Midbrain (tissue), 1 donor: Measurements from ENCODE around the gene CST1.
"Not testable (repeated sequence)": the region's sequence is repeated elsewhere in the genome, so short reads cannot be mapped to it uniquely, and the experiment has no call there.

Experiments used
- DNase-seq: peaks from one replicate; lab custom pipeline; 2025; lab: John Stamatoyannopoulos, UW

CST1 gene, protein sequence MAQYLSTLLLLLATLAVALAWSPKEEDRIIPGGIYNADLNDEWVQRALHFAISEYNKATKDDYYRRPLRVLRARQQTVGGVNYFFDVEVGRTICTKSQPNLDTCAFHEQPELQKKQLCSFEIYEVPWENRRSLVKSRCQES

DNA sequence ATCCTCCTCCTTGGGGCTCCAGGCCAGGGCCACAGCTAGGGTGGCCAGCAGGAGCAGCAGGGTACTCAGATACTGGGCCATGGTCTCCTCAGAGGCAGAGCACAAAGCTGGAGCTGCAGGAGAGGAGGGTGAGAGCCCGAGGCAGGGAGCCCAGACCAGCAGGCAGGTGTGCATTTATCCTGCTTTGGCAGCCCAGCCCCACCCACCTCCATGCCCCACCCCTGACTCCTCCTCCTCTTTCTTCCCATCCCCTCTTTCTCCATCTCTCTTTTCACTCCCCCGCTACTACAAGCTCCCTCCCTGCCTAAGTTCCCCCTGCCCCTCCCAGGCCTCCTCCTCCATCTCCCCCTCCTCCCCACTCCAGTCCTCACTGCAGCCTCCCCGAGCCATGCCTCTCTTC, at the start of gene CST1:
Gene CST1 (minus strand): TSS at position 150 of the 400 bp plus-strand sequence. CDS start 69 bp downstream, at position 81.
- not testable (repeated sequence) for DNase-seq

DNA sequence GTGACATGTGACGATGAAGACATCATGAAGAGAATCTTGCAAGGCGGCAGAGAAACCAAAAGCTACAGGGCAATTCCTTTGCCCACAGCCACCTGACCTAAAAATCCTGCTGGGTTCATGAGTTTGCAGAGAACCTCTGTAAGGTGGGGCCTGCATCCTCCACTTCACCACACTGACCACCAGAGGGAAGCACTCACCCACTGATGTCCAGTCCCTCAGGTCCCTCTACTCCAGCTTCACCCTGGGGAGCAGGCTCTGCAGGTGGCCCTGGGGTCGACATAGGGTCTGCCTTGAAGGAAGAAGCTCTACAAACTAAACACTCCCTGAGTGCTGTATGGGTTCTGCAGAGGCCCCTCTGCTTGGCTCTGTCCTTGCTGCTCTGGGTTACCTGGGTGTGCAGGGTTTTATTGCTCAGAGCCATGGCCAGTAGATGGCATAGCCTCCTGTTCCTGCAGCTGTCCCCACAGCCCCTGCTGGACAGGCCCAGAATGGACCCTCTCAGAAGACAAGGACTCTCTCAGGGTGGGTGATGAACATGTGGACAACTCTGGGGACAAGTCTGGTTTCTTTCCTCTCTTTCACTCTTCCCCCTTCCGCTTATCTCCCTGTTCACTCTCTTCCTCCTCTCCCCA, 48.6 kb upstream of the CST1 start:
- DNase-seq, result not testable (repeated sequence)

DNA sequence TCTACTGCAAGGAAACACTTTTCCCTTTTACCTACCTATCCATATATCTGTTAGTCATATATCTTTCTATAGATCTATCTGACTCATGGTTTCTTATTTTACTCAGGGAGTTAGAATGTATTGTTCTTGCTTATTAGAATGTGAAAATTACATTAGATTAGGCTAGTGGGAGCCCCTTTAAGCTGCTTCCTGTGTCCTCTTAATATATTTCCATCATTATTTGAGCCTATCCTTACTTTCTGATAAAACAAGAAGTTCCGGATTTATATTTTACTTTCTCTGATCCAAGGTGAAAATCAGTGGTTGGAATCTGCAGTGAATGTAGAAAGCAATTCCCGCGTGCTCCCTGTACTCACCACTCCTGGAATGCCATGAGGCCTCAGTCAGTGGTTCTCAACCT, 44.8 kb upstream of the CST1 start:
- DNase-seq, result no peak

DNA sequence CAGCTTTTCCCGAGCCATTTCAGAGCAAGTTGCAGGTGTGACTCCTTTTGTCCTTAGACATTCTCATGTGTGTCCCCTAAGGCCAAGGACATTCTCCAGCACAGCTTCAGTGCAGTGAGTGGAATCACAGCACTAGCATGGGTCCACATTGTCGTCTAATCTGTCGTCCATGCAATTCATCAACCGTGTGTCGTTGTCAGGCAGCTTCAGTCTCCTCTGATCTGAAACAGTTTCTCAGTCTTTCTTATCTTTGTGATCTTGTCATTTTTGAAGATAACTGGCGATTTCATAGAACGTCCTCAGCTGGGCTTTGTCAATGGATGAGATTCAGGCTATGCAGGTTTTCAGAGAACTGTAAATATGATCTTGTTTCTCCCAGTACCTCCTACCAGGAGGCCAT, 44.1 kb upstream of the CST1 start:
- no peak for DNase-seq

DNA sequence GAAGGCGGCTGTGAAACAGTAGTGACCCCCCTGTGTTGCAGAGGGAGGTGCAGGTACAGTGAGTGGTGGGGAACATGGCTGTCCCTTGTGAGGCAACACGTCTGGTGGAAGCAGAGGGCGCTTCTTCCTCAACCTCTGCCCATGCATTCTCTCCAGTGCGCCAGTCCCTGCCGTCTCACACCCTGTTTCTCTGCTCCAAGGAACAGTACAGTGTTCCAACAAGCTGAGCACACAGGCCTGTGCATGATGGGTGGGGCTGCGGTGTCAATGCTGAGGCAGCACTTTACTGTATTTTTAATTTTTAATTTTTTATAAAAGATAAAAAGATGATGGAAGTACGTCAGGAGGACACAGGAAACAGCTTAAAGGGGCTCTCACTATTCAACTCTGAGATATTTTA, 43.3 kb upstream of the CST1 start:
- DNase-seq, result no peak

DNA sequence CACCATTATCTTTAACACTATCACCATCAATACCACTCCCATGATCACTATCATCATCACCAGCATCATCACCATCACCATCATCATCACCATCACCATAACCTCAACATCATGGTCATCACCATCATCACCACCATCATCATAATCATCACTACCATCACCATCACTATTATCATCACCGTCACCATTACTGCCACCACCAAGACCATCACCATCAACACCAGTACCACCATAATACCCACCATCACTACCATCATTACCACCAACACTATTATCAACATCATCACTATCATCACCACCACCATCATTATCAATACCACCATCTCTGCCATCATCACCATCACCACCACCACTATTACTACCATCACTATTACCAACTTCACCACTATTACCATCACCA, 32.7 kb upstream of the CST1 start:
- no peak for DNase-seq

DNA sequence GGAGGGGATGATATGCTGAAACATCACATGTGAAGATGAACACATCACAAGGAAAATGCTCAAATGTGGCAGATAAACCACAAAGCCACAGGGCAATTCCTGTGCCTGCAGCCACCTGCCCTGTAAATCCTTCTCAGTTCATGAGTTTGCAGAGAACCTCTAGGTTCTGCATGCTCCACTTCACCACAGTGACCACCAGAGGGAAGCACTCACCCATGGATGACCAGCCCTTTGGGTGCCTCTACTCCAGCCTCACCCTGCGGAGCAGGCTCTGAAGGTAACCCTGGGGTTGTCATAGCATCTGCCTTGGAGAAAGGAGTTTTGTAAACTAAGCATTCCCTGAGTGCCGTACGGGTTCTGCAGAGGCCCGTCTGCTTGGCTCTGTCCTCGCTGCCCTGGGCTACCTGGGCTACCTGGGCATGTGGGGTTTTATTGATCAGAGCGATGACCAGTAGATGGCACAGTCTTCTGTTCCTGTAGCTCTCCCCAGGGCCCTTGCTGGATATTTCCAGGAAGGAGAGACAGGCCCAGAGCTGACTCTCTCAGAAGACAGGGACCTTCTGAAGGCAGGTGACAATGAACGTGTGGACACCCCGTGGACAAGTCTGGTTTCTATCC, 31.7 kb upstream of the CST1 start:
- peak; percentile 2 for DNase-seq

DNA sequence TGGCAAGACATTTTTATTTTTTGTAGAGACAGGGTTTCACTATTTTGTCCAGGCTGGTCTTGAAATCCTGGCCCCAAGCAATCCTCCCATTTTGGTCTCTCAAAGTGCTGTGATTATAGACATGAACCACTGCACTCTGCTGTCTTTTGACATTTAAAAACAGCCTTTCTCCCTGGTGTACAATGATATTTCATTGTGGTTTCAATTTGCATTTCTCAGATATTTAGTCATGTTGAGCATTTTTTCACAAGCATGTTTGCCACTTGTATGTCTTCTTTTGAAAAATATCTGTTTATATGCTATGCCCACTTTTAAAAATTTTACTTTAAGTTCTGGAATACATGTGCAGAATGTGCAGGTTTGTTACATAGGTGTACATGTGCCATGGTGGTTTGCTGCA, 27.9 kb upstream of the CST1 start:
- not testable (repeated sequence) for DNase-seq

DNA sequence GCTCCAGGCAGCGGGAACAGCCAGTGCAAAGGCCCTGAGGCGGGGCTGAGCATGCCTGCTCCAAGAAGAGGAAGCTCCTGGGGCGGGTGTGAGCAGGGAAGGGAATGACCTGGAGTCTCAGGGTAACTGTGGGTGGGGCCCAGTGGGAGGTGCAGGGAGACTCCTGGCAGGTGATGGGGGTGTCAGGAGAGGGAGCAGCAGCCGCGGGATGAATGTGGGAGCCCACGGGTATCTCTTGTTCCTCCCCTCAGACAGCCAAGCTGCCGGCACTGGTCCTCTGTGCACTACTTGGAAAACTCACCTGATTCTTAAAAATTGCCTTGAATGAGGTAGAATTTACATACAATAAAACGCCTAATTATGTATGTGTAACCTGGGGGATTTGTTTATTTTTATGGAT, 26.6 kb upstream of the CST1 start:
- not testable (repeated sequence) for DNase-seq

DNA sequence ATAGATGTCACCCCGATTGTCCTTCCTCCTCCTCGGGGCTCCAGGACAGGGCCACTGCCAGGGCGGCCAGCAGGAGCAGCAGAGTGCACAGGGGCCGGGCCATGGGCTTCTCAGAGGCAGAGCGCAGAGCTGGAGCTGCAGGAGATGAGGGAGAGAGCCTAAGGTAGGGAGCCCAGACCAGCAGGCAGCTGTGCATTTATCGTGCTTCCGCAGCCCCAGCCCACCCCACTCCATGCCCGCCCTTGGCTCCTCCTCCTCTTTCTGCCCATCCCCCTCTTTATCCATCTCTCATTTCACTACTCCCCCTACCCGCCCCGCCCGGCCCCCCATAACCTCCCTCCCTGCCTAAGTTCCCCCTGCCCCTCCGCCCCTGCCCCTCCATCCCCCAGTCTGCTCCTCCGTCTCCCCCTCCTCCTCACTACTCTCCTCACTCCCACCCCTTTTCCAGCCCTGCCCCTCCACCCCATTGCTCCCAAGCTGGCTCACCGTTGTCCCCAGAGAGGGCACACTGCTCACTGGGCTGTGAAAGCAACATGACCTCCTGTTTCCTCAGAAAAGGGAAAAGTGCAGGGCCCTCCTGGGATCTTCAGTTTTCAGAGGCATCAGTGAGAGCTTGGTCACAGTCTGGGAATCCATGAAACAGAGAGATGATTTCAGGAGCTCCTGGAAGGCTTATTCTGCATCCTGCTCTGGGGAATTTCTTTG, 25.5 kb upstream of the CST1 start:
- DNase-seq, result no peak

DNA sequence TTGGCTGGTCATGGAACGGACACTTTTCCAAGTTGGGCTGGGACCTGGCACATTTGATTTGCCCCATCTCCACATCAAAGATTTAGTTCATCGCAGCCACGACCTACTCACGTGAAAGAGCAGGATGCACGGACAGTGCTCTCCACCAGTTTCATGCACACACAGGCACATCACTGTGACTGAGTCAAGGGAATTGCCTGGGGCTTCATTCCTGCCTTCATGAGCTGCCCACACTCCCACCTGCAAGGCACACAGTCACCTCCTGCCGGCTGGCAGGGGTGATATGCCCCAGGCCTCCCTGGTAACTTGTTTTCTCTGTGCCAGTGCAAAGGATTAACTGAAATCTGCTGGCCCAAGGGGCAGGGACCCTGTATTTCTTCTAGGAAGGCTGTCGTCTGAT, 23.3 kb upstream of the CST1 start:
- no peak for DNase-seq

DNA sequence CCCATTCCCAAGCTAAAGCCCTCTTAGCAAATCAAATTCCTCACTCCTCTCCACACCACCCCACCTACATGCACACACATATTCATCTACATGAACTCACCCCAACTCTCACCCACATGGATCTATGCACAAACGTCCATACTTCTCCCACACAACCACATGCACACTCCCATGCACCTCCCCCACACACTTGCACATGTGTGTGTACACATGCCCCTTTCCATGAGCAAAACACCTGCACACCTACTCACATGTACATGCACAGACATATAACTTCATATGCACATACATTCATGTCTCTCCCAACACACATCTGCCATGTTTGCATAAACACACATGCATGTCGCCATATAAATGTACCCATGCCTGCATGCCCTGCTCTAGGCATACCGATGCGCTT, 22.8 kb upstream of the CST1 start:
- no peak for DNase-seq

DNA sequence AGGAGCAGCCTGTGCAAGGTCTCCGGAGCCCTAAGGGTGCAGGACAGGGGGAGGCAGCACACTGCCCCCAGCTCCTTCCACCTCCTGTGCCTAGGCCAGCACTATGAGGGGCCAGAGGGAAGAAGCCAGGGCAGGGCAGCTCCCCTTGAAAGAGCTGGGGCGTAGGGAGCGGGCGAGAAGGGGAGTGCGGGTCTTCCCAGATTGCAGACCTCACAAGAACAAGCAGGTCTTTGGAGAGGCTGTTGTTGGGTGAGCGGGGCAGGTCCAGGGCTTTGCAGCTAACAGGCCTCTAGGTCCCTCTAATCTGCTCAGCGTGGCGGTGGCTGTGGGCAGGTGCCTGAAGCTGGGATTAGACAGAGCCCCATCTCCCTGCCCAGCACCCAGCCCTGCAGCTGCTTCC, 22.4 kb upstream of the CST1 start:
- no peak for DNase-seq

DNA sequence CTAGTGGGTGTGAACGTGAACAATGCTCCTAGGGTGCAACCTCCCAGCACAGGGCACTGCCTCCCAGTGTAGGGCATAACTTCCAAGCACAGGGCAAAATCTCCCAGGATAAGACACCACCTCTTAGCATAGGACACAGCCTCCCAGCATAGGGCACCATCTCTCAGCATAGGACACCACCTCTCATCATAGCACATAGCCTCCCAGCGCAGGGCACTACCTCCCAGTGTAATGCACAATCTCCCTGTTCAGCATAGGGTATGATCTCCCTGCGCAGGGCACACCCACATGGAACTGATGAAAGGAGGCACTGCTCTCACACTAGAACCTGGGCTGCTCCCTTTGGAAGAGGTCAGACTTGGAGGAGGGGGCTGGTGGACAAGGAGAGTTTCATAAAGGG, 21.3 kb upstream of the CST1 start:
- no peak for DNase-seq

DNA sequence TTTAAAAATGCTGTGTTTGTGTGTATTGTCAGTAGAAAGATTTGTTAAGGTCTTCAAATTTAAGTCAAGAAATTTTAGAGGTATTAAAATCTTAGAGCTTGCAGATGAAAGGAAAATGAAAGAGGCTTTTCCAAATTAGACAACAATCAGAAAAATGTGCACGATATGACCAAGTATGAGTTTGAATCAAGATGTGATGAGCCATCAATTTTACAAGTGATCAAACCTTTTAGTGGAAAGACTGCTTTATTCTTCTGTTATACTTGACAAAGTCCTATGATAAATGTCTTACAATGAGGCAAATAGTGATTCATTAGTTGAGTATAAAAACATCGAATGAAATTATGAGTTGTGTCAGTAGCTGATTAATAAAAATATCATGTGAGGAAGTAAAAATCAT, 19.6 kb upstream of the CST1 start:
- no peak for DNase-seq

DNA sequence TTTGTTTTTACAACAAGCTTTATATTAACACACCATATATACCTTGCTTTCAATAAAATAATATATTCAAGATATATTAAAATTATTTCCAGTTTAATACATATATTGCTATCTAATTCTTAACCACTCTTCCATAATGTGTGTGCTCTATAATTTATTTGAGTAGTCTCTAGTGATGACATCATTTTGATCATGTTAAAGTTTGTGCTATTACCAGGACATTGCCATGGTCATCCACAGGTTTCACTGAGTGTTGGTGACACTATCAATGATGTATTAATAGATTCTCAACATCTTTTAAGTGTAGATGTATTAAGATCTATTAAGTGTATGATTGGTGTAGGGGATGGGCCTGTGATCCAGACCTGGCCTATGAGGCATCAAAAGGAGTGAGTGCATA, 17.8 kb upstream of the CST1 start:
- not testable (repeated sequence) for DNase-seq

DNA sequence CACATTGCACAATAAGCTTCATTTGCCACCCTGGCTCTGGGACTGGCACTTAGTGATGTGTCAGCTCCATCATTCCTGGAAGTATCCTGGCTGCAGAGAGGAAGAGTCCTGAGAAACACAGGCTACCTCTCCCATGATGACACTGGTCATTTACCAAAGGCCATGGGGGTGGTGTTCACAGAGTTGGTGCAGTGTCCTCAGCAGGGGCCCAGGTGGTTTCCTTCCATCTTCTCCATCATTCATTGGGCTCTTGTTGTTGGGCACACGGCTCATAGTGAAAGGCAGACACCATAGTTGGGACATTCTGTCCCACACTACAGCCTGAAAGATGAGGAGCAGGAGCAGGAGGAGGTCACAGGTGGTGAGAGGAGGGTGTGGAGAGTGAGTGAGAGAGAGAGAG, 15.8 kb upstream of the CST1 start:
- DNase-seq, result no peak

DNA sequence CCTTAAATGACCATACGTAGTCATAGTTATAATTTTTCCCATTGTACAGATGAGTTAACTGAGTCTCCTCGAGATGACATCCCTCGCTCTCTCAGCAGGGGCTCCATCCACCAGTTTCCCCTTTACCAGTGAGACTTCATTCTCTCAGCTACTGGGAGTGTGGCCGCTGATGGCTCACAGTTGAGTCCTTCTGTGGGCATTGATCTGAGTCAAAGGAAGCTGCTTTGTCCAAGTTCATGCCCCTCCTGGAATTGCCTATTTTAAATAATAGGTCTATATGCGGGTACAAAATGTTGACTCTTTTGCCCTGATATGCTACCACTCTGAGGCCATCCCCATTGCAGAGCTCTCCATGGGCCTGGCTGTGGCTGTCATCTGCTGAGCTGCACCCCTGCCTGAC, 14.8 kb upstream of the CST1 start:
- no peak for DNase-seq

DNA sequence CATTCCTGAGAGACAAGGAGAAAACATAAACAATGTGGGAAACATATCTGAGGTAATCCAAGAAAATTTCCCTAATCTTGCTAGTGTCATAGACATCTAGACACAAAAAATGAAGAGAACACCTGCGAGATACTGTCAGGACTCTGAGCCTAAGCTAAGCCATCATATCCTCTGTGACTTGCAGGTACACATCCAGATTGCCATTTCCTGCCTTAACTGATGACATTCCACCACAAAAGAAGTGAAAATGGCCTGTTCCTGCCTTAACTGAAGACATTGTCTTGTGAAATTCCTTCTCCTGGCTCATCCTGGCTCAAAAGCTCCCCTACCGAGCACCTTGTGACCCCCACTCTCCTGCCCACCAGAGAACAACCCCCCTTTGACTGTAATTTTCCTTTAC, 13.9 kb upstream of the CST1 start:
- not testable (repeated sequence) for DNase-seq

DNA sequence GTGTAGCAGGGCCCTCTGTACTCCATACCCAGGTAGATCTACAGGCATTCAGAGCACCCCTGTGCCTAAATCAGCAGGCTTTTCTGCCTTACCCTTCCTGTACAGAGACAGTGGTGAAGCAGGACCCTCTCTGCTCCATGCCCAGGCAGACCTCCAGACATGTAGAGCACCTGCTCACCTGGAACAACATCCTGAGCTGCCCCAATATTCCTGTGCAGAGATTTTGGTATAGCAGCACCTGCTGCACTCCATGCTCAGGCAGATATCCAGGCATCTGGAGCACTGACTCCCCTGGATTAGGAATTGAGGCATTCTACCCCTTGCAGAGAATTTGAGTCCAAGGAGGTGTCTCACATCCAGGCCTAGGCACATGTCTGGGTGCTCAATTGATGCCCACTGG, 12.6 kb upstream of the CST1 start:
- no peak for DNase-seq

DNA sequence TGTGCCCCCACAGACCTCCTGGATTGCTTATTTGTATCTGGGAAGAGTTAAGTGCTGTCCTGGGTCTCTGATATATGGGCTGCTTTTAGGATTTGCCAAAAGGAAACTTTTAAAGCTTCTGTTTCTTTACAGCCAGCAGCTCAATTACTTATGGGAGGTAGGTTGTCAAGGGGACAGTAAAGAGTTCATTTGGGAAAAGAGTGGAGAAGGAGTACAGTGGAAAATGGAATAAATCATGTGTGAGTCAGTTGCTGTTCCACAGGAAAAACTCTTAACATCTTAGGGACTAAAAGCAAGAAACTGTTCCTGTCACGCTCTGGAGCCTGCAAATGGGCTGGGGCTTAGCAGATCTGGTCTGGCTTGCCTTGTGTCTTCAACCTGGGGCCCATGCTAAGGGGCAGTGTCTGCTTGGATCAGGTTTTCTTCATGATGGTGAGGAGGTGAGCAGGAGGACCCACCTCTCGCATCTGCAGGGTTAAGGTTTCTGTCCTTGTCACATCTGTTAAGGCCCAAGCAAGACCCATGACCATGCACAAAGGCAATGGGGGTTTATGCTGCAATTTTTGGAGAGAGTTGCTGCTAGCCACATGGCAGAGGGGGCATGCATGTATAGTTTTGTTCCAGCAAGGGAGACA, 8.7 kb upstream of the CST1 start:
- DNase-seq, result no peak

DNA sequence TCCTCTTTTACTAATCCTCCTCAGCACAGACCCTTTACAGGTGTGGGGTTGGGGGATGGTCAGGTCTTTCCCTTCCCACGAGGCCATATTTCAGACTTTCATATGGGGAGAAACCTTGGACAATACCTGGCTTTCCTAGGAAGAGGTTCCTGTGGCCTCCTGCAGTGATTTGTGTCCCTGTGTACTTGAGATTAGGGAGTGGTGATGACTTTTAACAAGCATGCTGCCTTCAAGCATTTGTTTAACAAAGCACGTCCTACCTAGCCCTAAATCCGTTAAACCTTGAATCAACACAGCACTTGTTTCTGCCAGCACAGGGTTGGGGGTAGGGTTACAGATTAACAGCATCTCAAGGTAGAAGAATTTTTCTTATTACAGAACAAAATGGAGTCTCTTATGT, 6.1 kb upstream of the CST1 start:
- DNase-seq, result not testable (repeated sequence)

DNA sequence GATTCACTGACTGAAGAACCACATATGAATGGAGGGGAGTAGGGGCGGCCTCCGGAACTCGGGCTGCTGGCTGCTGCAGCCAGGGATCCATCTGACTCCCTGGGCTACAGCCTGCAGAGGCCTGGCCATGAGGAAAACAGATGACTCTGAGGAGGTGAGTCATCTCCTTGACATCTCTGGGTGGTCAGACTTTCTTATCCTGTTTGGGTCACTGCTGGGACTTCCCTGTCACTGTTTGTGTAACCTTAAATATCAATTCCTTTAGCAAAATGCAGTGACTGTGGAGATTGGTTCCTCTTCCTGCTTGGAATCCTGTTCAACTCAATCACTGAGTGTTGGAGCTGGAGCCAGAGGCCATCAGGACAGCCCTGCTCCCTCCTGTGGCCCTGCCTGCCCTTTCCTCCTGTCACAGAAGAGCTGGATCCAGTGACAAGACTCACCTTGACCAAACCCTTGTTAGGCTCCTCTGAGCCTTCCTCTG, 4.4 kb upstream of the CST1 start:
- not testable (repeated sequence) for DNase-seq
